ENCODE results near the gene AGAP2. TPM values are rescaled to one million over a fixed set of nuclear protein-coding genes. Genes with fewer than 3 reads are reported as not detected.

The AGAP2 gene
- total and polyA plus RNA-seq, 5 donors from 2014 or later, result 4.4 to 60.3 (median 6.1) TPM

- H3K27me3 Mint-ChIP-seq, result peaks cover 4% of the 10 kb centered on the region
- Histone ChIP-seq H3K4me3 (ENCODE audit: low read depth, low read length) (peak overlapping the region; percentile 63), H3K36me3 (ENCODE audit: control insufficient read depth, insufficient read depth, low read length) (peaks cover 25% of the 10 kb centered on the region), H3K27me3 (ENCODE audit: control insufficient read depth, insufficient read depth, low read length) (no peaks in the 10 kb centered on the region), H3K27ac (ENCODE audit: insufficient read depth, low read length, poor library complexity, severe bottlenecking) (peak overlapping the region; percentile 92), H3K9me3 (ENCODE audit: control insufficient read depth in 2 of 2, low read length in 2 of 2) (no peaks in the 10 kb centered on the region), H3K4me1 (ENCODE audit: control insufficient read depth, insufficient read depth, low read length, poor library complexity, severe bottlenecking) (peaks cover 41% of the 10 kb centered on the region)
- H3K27ac Mint-ChIP-seq, result peak overlapping the region; percentile 64 to 99 (median 98)
- ATAC-seq (ENCODE audit: low read depth in 2 of 2) (no peak), DNase-seq (no peak)
- peaks cover 16 to 59% (median 37%) of the 10 kb centered on the region in 4 donors for H3K4me1 Mint-ChIP-seq
- H3K36me3 Mint-ChIP-seq, result peaks cover 10% of the 10 kb centered on the region
- H3K4me3 Mint-ChIP-seq, result peak overlapping the region; percentile 90 to 98 (median 93)
- H3K9me3 Mint-ChIP-seq, result no peaks in the 10 kb centered on the region
These were observed 12.9 kb upstream of the AGAP2 start for GRCh38 chr12:57751432-57751787.

- DNase-seq (no peak), ATAC-seq (ENCODE audit: low read depth in 2 of 2) (no peak)
- H3K4me1 ChIP-seq (ENCODE audit: control insufficient read depth, insufficient read depth, low read length, poor library complexity, severe bottlenecking), result peaks cover 35% of the 10 kb centered on the region
- Mint-ChIP-seq H3K4me3 (peak overlapping the region; percentile 49 to 98 (median 93)), H3K9me3 (no peaks in the 10 kb centered on the region), H3K27ac (peak overlapping the region; percentile 64 to 99 (median 98)), H3K27me3 (no peaks in the 10 kb centered on the region), H3K36me3 (peaks cover 10% of the 10 kb centered on the region), H3K4me1 (peaks cover 12 to 60% (median 36%) of the 10 kb centered on the region in 4 donors)
- H3K4me3 ChIP-seq (ENCODE audit: low read depth, low read length), result peak overlapping the region; percentile 63
- no peaks in the 10 kb centered on the region for H3K9me3 ChIP-seq (ENCODE audit: control insufficient read depth in 2 of 2, low read length in 2 of 2)
- H3K27ac ChIP-seq (ENCODE audit: insufficient read depth, low read length, poor library complexity, severe bottlenecking), result peak overlapping the region; percentile 92
- H3K36me3 ChIP-seq (ENCODE audit: control insufficient read depth, insufficient read depth, low read length), result peaks cover 25% of the 10 kb centered on the region
- no peaks in the 10 kb centered on the region for H3K27me3 ChIP-seq (ENCODE audit: control insufficient read depth, insufficient read depth, low read length)
These were observed 12.3 kb upstream of the AGAP2 start for GRCh38 chr12:57750561-57751431.

- H3K4me3 ChIP-seq (ENCODE audit: low read depth, low read length), result no peak overlapping the region
- H3K4me1 ChIP-seq (ENCODE audit: control insufficient read depth, insufficient read depth, low read length, poor library complexity, severe bottlenecking), result peaks cover 43% of the 10 kb centered on the region
- DNase-seq (no peak), ATAC-seq (ENCODE audit: low read depth in 2 of 2) (no peak)
- H3K36me3 ChIP-seq (ENCODE audit: control insufficient read depth, insufficient read depth, low read length), result peaks cover 25% of the 10 kb centered on the region
- H3K27me3 ChIP-seq (ENCODE audit: control insufficient read depth, insufficient read depth, low read length), result no peaks in the 10 kb centered on the region
- H3K9me3 Mint-ChIP-seq, result no peaks in the 10 kb centered on the region
- peak overlapping the region in 1 of 4 donors; percentile 18 for H3K4me3 Mint-ChIP-seq
- no peaks in the 10 kb centered on the region for H3K27me3 Mint-ChIP-seq
- H3K36me3 Mint-ChIP-seq, result peaks cover 14% of the 10 kb centered on the region
- H3K27ac Mint-ChIP-seq, result peak overlapping the region in 1 of 3 donors; percentile 13
- no peak overlapping the region for H3K27ac ChIP-seq (ENCODE audit: insufficient read depth, low read length, poor library complexity, severe bottlenecking)
- H3K9me3 ChIP-seq (ENCODE audit: control insufficient read depth in 2 of 2, low read length in 2 of 2), result no peaks in the 10 kb centered on the region
- peaks cover 12 to 71% (median 40%) of the 10 kb centered on the region in 4 donors for H3K4me1 Mint-ChIP-seq
These were observed 10.5 kb upstream of the AGAP2 start for GRCh38 chr12:57749061-57749460.

- H3K4me3 Mint-ChIP-seq, result peak overlapping the region; percentile 86 to 93 (median 92)
- no peaks in the 10 kb centered on the region for H3K27me3 ChIP-seq (ENCODE audit: control insufficient read depth, insufficient read depth, low read length)
- DNase-seq, result no peak
- H3K4me1 Mint-ChIP-seq, result peaks cover 0 to 61% (median 28%) of the 10 kb centered on the region in 4 donors
- ATAC-seq (ENCODE audit: low read depth in 2 of 2), result no peak
- no peaks in the 10 kb centered on the region for H3K27me3 Mint-ChIP-seq
- peaks cover 0 to 1% (median 0%) of the 10 kb centered on the region in 7 donors for H3K9me3 Mint-ChIP-seq
- H3K27ac Mint-ChIP-seq, result peak overlapping the region; percentile 89 to 97 (median 97)
- H3K27ac ChIP-seq (ENCODE audit: insufficient read depth, low read length, poor library complexity, severe bottlenecking), result no peak overlapping the region
- peaks cover 43% of the 10 kb centered on the region for H3K4me1 ChIP-seq (ENCODE audit: control insufficient read depth, insufficient read depth, low read length, poor library complexity, severe bottlenecking)
- no peaks in the 10 kb centered on the region for H3K9me3 ChIP-seq (ENCODE audit: control insufficient read depth in 2 of 2, low read length in 2 of 2)
- peaks cover 14% of the 10 kb centered on the region for H3K36me3 Mint-ChIP-seq
- peaks cover 25% of the 10 kb centered on the region for H3K36me3 ChIP-seq (ENCODE audit: control insufficient read depth, insufficient read depth, low read length)
- no peak overlapping the region for H3K4me3 ChIP-seq (ENCODE audit: low read depth, low read length)
These were observed 7.5 kb upstream of the AGAP2 start for GRCh38 chr12:57746025-57746424.

GRCh38 chr12:57745485-57745881 is 6.9 kb upstream of the AGAP2 start:
- no peaks in the 10 kb centered on the region for H3K9me3 ChIP-seq (ENCODE audit: control insufficient read depth in 2 of 2, low read length in 2 of 2)
- peak overlapping the region; percentile 84 for H3K4me3 ChIP-seq (ENCODE audit: low read depth, low read length)
- H3K27ac ChIP-seq (ENCODE audit: insufficient read depth, low read length, poor library complexity, severe bottlenecking), result peak overlapping the region; percentile 93
- peaks cover 47% of the 10 kb centered on the region for H3K4me1 ChIP-seq (ENCODE audit: control insufficient read depth, insufficient read depth, low read length, poor library complexity, severe bottlenecking)
- ATAC-seq (ENCODE audit: low read depth in 2 of 2) (no peak), DNase-seq (no peak)
- H3K27me3 ChIP-seq (ENCODE audit: control insufficient read depth, insufficient read depth, low read length), result no peaks in the 10 kb centered on the region
- Mint-ChIP-seq H3K27ac (peak overlapping the region; percentile 89 to 97 (median 97)), H3K27me3 (no peaks in the 10 kb centered on the region), H3K4me3 (peak overlapping the region; percentile 86 to 93 (median 92)), H3K4me1 (peaks cover 0 to 61% (median 32%) of the 10 kb centered on the region in 4 donors), H3K9me3 (peaks cover 0 to 2% (median 0%) of the 10 kb centered on the region in 7 donors), H3K36me3 (peaks cover 17% of the 10 kb centered on the region)
- H3K36me3 ChIP-seq (ENCODE audit: control insufficient read depth, insufficient read depth, low read length), result peaks cover 25% of the 10 kb centered on the region

- DNase-seq, result peak; percentile 92 to 98 (median 96)
- Histone ChIP-seq H3K4me1 (ENCODE audit: control insufficient read depth, insufficient read depth, low read length, poor library complexity, severe bottlenecking) (peaks cover 52% of the 10 kb centered on the region), H3K27me3 (ENCODE audit: control insufficient read depth, insufficient read depth, low read length) (no peaks in the 10 kb centered on the region), H3K36me3 (ENCODE audit: control insufficient read depth, insufficient read depth, low read length) (peaks cover 23% of the 10 kb centered on the region), H3K9me3 (ENCODE audit: control insufficient read depth in 2 of 2, low read length in 2 of 2) (no peaks in the 10 kb centered on the region), H3K4me3 (ENCODE audit: low read depth, low read length) (peak within 1 kb of the TSS; percentile 84), H3K27ac (ENCODE audit: insufficient read depth, low read length, poor library complexity, severe bottlenecking) (peak within 1 kb of the TSS; percentile 93)
- H3K27me3 Mint-ChIP-seq, result no peaks in the 10 kb centered on the region
- peak; percentile 80 to 82 for ATAC-seq (ENCODE audit: low read depth in 2 of 2)
- peak within 1 kb of the TSS; percentile 86 to 93 (median 92) for H3K4me3 Mint-ChIP-seq
- peaks cover 0 to 2% (median 0%) of the 10 kb centered on the region in 7 donors for H3K9me3 Mint-ChIP-seq
- H3K27ac Mint-ChIP-seq, result peak within 1 kb of the TSS; percentile 89 to 97 (median 97)
- peaks cover 14% of the 10 kb centered on the region for H3K36me3 Mint-ChIP-seq
- H3K4me1 Mint-ChIP-seq, result peaks cover 0 to 60% (median 32%) of the 10 kb centered on the region in 4 donors
These were observed 6.4 kb upstream of the AGAP2 start, which contains the start of gene TSPAN31 for GRCh38 chr12:57744777-57745484. TSPAN31 (plus strand) TSS chr12:57745039; CDS start chr12:57745155, 116 bp downstream.

- Histone ChIP-seq H3K27me3 (ENCODE audit: control insufficient read depth, insufficient read depth, low read length) (no peaks in the 10 kb centered on the region), H3K27ac (ENCODE audit: insufficient read depth, low read length, poor library complexity, severe bottlenecking) (peak overlapping the region; percentile 93), H3K36me3 (ENCODE audit: control insufficient read depth, insufficient read depth, low read length) (peaks cover 21% of the 10 kb centered on the region), H3K4me3 (ENCODE audit: low read depth, low read length) (peak overlapping the region; percentile 84), H3K9me3 (ENCODE audit: control insufficient read depth in 2 of 2, low read length in 2 of 2) (no peaks in the 10 kb centered on the region), H3K4me1 (ENCODE audit: control insufficient read depth, insufficient read depth, low read length, poor library complexity, severe bottlenecking) (peaks cover 59% of the 10 kb centered on the region)
- peaks cover 14% of the 10 kb centered on the region for H3K36me3 Mint-ChIP-seq
- no peaks in the 10 kb centered on the region for H3K27me3 Mint-ChIP-seq
- DNase-seq (peak in 2 of 3 donors; percentile 37 to 64), ATAC-seq (ENCODE audit: low read depth in 2 of 2) (peak; percentile 3 to 13)
- peaks cover 0 to 66% (median 36%) of the 10 kb centered on the region in 4 donors for H3K4me1 Mint-ChIP-seq
- peak overlapping the region; percentile 89 to 97 (median 97) for H3K27ac Mint-ChIP-seq
- peaks cover 0 to 2% (median 0%) of the 10 kb centered on the region in 7 donors for H3K9me3 Mint-ChIP-seq
- peak overlapping the region; percentile 86 to 93 (median 92) for H3K4me3 Mint-ChIP-seq
These were observed 5.7 kb upstream of the AGAP2 start for GRCh38 chr12:57744194-57744776.

Measured in CD4-positive, CD25-positive, alpha-beta regulatory T cell (primary cell).